K562 (cell line): ENCODE data around the gene ACRBP. TPM values are rescaled to one million over a fixed set of nuclear protein-coding genes. Genes with fewer than 3 reads are reported as not detected.

ENCODE experiments used
- ARHGAP35 ChIP-seq: fragments of 450-650 bp; IDR thresholded peaks from 2 replicates; pipeline ENCODE4 v1.6.1; 2018; ENCODE audit not compliant: partially characterized antibody
- BRCA1 ChIP-seq, 2 experiments: fragments of 450-650 bp in 1 of 2; sonication (generic) in 1 of 2; formaldehyde crosslinking in 1 of 2; IDR thresholded peaks; 2 replicates each; pipeline versions ENCODE4 v1.5.0 to v1.6.1; 2017 to 2020; ENCODE audit warnings: mild to moderate bottlenecking in 1 of 2, missing genetic modification reagents in 1 of 2
- CBX1 ChIP-seq: sonication (generic); IDR thresholded peaks from 2 replicates; pipeline ENCODE4 v1.6.1; 2016; ENCODE audit warnings: antibody characterized with exemption, low read depth, mild to moderate bottlenecking
- CSDE1 ChIP-seq, 2 experiments: fragments of 450-650 bp; IDR thresholded peaks; 2 replicates each; pipeline ENCODE4 v1.6.1; 2016; ENCODE audit warnings: mild to moderate bottlenecking in 1 of 2
- ETV5 ChIP-seq: sonication (generic); formaldehyde crosslinking; IDR thresholded peaks from 2 replicates; pipeline ENCODE4 v1.4.0; 2020; ENCODE audit warnings: low read depth, mild to moderate bottlenecking, missing genetic modification reagents
- FOXK2 ChIP-seq, 2 experiments: fragments of 450-650 bp; IDR thresholded peaks in 1 of 2; conservative IDR thresholded peaks in 1 of 2; 2 replicates each; pipeline ENCODE4 v1.6.1; 2016; ENCODE audit warnings: low read depth in 2 of 2, mild to moderate bottlenecking in 1 of 2
- GABPA ChIP-seq: fragments of 200-800 bp; sonication (Bioruptor generic); conservative IDR thresholded peaks from 2 replicates; pipeline ENCODE4 v1.6.1; 2016; ENCODE audit warnings: low read depth, missing genetic modification characterization, missing compliant biosample characterization
- HNRNPH1 ChIP-seq: fragments of 200-400 bp; formaldehyde crosslinking; optimal IDR thresholded peaks from 2 replicates; pipeline ENCODE3; 2017; ENCODE audit warnings: low read depth, mild to moderate bottlenecking, low read length, moderate library complexity
- HNRNPL ChIP-seq: fragments of 200-400 bp; formaldehyde crosslinking; IDR thresholded peaks from 2 replicates; pipeline ENCODE4 v1.6.1; 2017; ENCODE audit warnings: low read depth, mild to moderate bottlenecking, low read length
- KDM1A ChIP-seq, 2 experiments: fragments of 450-650 bp; IDR thresholded peaks; 2 replicates each; pipeline ENCODE4 v1.6.1; 2016; ENCODE audit warnings: mild to moderate bottlenecking in 2 of 2
- PHF21A ChIP-seq: fragments of 450-650 bp; IDR thresholded peaks from 2 replicates; pipeline ENCODE4 v1.6.1; 2017; ENCODE audit warnings: low read depth, borderline replicate concordance
- PREB ChIP-seq: sonication (generic); formaldehyde crosslinking; IDR thresholded peaks from 2 replicates; pipeline ENCODE4 v1.8.1; 2023; ENCODE audit warnings: mild to moderate bottlenecking, missing genetic modification reagents
- ZFP91 ChIP-seq: sonication (generic); formaldehyde crosslinking; IDR thresholded peaks from 2 replicates; pipeline ENCODE4 v1.8.0; 2022; ENCODE audit warnings: mild to moderate bottlenecking, missing genetic modification reagents
- ZNF512 ChIP-seq: IDR thresholded peaks from 2 replicates; pipeline ENCODE4 v1.6.1; 2016; ENCODE audit warnings: missing genetic modification characterization, missing compliant biosample characterization
- polyA plus RNA-seq, 8 experiments: library from polyadenylated mRNA; depleted of rRNA in 4 of 8; stranded (reverse) in 5 of 8; unstranded in 3 of 8; fragments of >200 nt; fragmentation: Nextera tagmentation in 2 of 8; fragmentation: Illumina TruSeq in 1 of 8; extraction: Ambion mirVana in 2 of 8; extraction: Trizol in 1 of 8; gene quantifications; 2 replicates each; pipeline versions ENCODE4 v1.2.1 to v1.2.3, GENCODE V29; 2011 to 2014; ENCODE audit warnings: inconsistent platforms in 1 of 8, missing spikeins in 1 of 8
- total RNA-seq, 7 experiments: library from RNA; depleted of rRNA in 6 of 7; stranded (reverse); fragments of >200 nt in 6 of 7; fragmentation: Illumina TruSeq in 2 of 7; extraction: Trizol in 2 of 7; gene quantifications; 2 replicates each; pipeline versions ENCODE4 v1.2.1 to v1.2.3, GENCODE V29; 2011 to 2021; ENCODE audit warnings: low replicate concordance in 1 of 7
- TF ChIP-seq, protein P1 (sequence below), 2 experiments: fragments of 450-650 bp; formaldehyde crosslinking in 1 of 2; IDR thresholded peaks; 2 replicates each; pipeline versions ENCODE4 v1.4.0 to v1.6.1; 2014 to 2020; ENCODE audit warnings: mild to moderate bottlenecking in 2 of 2, borderline replicate concordance in 1 of 2, low read depth in 1 of 2

Gene ACRBP
- total and polyA plus RNA-seq, 9 of the 15 experiments (the other 6 are each of a cell fraction or from before 2014, with no cell fraction given), result 3.1 to 31.8 (median 8.4) TPM

DNA sequence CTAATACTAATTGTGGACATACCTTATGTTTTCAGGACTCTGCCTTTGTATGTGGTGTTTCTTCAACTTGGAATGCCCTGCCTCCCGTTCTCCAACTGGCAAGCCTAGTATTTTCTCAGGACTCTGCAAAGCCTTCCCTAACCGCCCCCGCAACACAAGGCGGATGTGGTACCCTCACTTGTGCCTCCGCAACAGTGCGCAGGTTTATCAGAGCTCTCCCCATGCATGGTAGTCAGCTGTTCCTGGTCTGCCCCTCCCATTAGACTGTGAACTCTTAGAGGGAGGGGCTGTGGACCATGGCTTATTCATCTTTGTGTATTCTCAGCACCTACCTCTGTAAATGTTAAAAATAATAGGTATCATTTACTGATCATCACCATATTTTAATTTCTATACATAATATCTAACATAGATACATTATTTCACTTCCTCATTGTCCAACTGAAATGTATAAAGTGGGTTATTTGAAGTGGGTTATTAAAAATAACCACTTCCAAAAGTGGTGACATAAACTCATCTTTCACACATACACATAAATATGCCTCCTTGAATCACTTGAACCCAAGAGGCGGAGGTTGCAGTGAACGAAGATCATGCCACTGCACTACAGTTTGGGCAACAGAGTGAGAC, 20.5 kb downstream of the ACRBP start (continued):
- TF ChIP-seq KDM1A (IDR thresholded peaks at IDR 0.05) (no peak), ARHGAP35 (no peak), FOXK2 (conservative IDR thresholded peaks at IDR 0.05 in 1 of 2, IDR thresholded peaks at IDR 0.05 in 1 of 2; ENCODE audit: low read depth in 2 of 2) (0 out of 4 replicates have a peak, but pooled peaks have one; percentile 36 to 50), CBX1 (no peak), ETV5 (CRISPR knock-in tag) (peak; percentile 68), PREB (no peak), ZNF512 (tag) (no peak), CSDE1 (IDR thresholded peaks at IDR 0.05) (no peak), BRCA1 (IDR thresholded peaks at IDR 0.05) (no peak), BRCA1 (CRISPR knock-in tag; IDR thresholded peaks at IDR 0.05) (no peak), HNRNPH1 (no peak), PHF21A (no peak), GABPA (tag) (peak; percentile 67), ZFP91 (CRISPR knock-in tag) (no peak), HNRNPL (no peak)
- TF ChIP-seq, protein P1, sequence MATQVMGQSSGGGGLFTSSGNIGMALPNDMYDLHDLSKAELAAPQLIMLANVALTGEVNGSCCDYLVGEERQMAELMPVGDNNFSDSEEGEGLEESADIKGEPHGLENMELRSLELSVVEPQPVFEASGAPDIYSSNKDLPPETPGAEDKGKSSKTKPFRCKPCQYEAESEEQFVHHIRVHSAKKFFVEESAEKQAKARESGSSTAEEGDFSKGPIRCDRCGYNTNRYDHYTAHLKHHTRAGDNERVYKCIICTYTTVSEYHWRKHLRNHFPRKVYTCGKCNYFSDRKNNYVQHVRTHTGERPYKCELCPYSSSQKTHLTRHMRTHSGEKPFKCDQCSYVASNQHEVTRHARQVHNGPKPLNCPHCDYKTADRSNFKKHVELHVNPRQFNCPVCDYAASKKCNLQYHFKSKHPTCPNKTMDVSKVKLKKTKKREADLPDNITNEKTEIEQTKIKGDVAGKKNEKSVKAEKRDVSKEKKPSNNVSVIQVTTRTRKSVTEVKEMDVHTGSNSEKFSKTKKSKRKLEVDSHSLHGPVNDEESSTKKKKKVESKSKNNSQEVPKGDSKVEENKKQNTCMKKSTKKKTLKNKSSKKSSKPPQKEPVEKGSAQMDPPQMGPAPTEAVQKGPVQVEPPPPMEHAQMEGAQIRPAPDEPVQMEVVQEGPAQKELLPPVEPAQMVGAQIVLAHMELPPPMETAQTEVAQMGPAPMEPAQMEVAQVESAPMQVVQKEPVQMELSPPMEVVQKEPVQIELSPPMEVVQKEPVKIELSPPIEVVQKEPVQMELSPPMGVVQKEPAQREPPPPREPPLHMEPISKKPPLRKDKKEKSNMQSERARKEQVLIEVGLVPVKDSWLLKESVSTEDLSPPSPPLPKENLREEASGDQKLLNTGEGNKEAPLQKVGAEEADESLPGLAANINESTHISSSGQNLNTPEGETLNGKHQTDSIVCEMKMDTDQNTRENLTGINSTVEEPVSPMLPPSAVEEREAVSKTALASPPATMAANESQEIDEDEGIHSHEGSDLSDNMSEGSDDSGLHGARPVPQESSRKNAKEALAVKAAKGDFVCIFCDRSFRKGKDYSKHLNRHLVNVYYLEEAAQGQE (IDR thresholded peaks at IDR 0.05; ENCODE audit: borderline replicate concordance), result no peak
- TF ChIP-seq, protein P1 (CRISPR knock-in tag; IDR thresholded peaks at IDR 0.05; ENCODE audit: low read depth), result no peak
